HG03565 (cell line): Measurements from ENCODE around the gene TMEM50A.
"Not testable (repeated sequence)": the region's sequence is repeated elsewhere in the genome, so short reads cannot be mapped to it uniquely, and the experiment has no call there.

Experiments
- ATAC-seq: cut with Tn5 transposase; IDR thresholded peaks from one replicate; pipeline ENCODE4 v1.9.1; 2021; ENCODE audit warnings: mild to moderate bottlenecking, moderate library complexity; ENCODE audit not compliant: unreplicated experiment

TMEM50A gene

DNA sequence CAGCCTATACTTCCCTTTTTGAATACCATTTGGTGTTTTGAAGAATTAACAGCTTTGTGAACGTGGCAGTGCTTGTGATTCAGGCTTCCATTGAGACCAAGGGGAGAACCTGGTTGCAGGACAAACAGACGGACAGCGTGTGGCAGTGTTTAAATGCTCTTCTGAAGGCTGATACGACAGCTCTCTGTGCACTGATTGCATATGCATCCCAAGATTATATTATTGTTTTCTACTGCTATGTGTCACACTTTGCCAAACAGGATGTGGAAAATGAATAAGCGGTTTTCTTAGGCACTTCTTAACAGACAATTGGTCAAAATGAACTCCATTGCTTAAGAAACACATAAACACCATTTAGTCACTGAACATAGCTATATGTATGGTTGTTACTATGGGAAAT is 8.2 kb upstream of the TMEM50A start:
- ATAC-seq: not testable (repeated sequence)

DNA sequence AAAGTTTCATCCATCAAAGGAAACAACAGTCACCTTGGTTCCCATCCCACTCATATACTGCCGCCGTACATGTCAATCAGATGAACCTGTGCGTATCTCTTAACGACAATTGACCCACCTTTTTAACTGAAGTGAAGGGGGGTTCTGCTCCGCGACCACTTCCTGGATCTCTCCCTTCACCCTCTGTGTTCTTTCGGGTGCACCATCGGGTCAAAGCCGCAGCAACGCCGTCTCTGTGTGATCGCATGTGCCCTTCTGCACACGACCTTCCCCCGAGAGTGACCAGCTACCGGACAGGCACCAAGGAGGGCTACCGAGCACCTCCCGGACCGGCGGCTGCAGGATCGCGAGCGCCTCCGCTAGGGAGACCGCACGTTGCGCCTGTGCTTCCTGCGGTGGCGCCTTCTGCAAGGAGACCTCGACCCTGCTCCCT is 1.2 kb upstream of the TMEM50A start:
- not testable (repeated sequence) for ATAC-seq

DNA sequence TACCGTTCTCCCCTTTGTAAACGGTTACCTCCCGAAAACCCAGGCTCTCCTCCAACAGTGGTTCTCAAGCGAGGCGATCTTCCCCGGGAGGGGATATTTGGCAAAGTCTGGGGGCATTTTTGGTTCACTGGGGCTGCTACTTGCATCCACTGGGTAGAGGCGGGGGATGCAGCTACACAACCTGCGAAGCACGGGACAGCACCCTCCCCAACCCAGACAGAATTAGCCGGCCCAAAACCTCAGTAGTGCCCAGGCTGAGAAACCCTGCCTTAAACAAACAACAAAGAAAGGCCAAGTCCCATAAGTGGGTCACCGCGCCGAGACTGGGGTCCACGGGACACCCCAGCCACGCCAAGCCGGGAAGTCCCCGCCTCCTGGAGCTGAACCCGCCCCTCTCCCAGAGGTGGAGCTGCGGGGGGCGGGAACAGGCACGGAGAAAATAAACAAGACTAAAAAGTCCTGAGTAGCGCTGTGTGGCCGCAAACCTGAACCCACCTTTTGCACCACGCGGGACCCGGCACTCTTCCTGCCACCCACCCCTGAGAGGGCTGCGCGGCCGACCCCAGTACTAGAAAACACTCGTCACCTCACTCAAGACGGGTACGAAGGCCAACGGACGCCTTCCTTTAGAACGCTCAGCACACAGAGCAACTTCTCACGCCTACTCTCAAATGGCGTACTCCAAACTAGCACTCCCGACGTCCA is 499 bp upstream of the TMEM50A start:
- peak; percentile 25 for ATAC-seq

DNA sequence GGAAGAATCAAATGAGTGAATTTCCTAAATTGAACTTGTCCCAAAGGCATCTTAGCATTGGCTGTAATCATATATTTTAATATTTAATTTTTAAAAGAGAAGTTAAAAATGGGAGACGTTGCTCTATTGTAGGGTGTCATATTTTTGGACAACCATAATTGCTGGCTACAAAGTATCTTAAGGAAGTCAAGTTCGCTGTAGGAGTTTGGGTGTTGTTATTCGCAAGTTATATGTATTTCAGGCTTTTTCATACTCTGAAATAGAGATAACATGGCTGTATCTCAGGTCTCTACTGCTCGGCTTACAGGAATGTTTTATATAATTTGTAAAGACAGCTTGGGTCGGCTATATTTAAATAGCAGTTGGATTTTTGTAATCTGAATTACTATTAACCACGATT is 852 bp downstream of the TMEM50A start:
- ATAC-seq: no peak

DNA sequence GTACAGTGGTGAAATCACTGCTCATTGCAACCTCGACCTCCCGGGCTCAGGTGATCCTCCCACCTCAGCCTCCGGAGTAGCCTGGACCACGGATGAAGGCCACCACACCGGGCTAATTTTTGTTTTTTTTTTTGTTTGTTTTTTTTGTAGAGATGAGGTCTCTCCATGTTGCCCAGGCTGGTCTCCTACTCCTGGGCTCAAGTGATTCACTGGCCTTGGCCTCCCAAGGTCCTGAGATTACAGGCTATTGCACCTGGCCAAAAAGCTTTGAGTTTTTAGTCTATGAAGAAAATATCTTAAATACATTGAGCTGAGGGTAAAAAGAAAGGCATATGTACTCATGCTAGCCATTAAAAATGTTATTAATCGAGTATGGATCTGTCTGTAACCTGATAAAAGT is 3.6 kb downstream of the TMEM50A start:
- ATAC-seq: no peak

DNA sequence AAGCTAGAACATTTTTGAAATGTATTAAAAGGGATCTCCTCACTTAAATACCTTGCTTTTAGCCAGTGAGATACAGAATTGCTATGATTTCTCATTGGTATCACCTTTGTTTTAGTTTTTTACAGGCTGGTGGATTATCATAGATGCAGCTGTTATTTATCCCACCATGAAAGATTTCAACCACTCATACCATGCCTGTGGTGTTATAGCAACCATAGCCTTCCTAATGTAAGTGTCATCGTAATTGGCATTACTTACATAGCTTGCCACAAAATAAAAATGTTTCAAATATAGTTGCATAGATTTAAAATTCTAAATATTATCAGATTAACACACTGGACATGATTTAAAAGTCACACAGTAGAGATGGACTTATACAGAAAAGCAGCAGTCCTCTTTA is 4.7 kb downstream of the TMEM50A start:
- no peak for ATAC-seq

DNA sequence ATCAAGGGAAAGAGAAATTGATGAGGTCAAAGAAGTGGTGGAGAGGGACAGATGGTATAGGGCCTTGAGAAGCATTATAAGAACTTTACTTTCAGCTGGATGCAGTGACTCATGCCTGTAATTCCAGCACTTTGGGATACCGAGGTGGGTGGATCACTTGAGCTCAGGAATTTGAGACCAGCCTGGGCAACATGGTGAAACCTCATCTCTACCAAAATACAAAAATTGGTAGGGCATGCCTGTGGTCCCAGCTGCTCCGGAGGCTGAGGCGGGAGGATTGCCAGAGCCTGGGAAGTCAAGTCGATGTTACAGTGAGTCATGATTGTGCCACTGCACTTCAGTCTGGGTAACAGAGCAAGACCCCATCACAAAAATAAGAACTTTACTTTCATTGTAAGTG is 5.7 kb downstream of the TMEM50A start:
- ATAC-seq: no peak

DNA sequence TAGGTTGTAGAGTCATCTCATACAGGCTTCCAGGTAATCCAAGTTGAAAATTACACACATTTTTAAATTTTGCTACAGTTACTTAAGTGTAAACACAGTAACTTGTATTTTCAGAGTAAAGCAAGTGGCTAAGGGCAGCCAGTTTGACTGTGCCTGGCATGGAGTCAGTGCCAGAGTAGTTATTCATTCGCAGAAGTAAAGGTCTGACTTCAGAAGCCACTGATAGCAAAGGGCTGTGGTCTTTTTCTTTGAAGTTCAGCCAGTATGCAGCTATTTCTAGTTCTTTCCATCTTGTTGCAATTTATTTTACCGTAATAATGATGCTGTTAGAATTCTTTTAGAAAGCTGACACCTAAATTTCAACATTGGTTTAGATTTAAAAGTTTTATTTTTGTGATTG is 9.4 kb downstream of the TMEM50A start:
- no peak for ATAC-seq

DNA sequence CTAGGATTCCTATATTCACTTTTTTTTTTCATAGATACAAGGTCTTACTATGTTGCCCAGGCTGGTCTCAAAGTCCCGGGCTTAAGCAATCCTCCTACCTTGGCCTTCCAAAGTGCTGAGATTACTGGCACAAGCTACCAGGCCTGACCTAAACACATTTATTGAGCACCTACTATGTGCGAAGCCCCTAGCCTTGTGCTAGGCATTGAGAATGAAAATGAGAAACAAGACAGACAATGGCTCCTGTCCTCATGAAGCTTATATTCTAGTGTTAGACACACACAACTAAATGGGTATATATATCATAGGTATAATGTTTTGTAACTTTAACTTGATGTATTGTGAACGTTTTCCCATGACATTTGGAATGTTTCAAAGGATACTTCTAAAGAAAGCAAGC is 11.5 kb downstream of the TMEM50A start:
- ATAC-seq: no peak

DNA sequence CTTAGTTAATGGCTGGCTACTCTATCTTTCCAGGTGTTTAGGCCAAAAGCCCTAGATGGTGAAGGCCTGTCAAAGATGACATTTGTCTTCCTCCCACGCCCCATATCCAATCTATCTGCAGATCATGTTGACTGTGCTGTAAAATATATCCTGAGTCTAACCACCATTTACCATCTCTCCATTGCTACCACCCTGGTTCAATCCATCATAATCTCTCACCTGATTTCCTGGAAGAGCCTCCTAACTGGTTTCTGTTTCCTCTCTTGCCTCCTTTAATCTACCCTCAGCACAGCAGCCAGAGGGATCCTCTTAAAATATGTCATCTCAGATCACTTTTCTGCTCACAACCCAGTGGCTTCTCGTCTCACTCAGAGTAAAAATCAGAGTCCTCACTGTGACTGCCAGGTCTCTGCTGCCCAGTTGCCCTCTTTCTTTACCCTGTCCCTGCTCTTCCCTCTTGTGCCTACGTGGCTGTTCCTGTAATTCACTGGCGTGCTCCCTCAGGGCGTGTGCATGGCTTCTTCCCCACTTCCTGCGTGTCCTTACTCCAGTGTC is 17.8 kb downstream of the TMEM50A start:
- ATAC-seq: no peak

DNA sequence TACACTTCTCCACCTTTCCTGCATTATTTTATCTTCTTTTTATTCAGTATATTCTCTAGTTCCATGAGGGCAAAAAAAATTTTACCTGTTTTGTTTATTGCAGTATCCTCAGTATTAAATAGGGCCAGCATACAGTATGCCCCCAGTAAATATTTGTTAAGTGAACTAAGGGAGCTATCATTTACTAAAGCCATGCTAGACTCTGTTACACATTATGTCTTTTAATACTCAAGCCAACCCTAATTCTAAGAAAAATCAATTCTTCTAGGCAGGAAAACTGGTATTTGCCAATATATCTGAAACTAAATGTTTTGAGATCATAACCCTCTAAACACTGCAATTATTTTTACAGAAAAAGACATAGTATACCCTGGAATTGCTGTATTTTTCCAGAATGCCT is 18.3 kb downstream of the TMEM50A start:
- ATAC-seq: no peak

DNA sequence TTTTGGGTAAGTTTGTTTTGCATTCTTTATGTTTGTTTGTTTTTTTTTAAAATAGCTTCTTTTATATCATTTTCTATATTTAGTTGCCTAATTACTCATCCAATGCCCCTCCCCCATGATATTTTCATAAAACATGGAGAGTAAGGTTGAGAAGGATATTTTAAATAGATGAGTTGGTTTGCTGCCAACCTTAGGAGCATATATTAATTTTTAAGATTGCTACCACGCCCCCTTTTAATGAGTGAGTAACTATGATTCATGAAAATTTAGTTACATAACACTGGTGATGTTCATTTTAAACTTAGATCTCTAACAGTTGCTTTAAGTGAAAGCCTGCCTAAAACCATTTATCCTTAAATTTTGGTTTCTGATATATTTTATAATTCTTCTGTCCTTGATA is 18.7 kb downstream of the TMEM50A start:
- no peak for ATAC-seq

DNA sequence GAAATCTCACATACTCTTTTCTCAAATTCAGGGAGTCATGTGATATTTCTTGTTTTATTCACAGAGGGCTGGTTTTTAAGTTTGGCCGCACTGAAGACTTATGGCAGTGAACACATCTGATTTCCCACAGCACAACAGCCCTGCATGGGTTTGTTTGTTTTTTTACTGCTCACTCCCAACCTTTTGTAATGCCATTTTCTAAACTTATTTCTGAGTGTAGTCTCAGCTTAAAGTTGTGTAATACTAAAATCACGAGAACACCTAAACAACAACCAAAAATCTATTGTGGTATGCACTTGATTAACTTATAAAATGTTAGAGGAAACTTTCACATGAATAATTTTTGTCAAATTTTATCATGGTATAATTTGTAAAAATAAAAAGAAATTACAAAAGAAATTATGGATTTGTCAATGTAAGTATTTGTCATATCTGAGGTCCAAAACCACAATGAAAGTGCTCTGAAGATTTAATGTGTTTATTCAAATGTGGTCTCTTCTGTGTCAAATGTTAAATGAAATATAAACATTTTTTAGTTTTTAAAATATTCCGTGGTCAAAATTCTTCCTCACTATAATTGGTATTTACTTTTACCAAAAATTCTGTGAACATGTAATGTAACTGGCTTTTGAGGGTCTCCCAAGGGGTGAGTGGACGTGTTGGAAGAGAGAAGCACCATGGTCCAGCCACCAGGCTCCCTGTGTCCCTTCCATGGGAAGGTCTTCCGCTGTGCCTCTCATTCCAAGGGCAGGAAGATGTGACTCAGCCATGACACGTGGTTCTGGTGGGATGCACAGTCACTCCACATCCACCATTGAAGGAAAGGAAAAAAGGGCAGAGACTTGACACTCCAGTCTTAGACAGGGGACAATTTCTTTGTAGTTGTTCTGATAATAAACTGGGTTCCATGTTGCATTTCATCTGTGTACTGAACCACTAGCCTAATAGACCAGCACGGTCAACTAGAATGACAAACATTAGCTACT is 22.8 kb downstream of the TMEM50A start:
- no peak for ATAC-seq

DNA sequence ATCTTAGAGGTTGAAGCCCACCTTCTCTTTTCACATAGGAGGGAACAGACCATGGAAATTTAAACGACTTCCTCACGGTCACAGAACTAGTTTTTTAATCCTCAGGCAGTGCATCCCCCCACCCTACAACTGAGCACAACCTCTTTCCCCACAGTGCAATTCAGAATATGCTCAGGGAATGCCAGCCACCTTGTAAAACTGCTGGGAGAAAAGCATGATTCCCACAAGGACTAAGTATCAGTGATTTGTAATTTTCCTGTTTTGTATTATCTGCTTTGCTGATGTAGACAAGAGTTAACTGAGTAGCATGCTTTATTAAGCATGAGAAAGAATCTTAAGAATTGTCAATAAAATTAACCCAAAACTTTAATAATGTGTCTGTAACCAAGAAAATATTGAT is 23.8 kb downstream of the TMEM50A start:
- ATAC-seq: no peak

DNA sequence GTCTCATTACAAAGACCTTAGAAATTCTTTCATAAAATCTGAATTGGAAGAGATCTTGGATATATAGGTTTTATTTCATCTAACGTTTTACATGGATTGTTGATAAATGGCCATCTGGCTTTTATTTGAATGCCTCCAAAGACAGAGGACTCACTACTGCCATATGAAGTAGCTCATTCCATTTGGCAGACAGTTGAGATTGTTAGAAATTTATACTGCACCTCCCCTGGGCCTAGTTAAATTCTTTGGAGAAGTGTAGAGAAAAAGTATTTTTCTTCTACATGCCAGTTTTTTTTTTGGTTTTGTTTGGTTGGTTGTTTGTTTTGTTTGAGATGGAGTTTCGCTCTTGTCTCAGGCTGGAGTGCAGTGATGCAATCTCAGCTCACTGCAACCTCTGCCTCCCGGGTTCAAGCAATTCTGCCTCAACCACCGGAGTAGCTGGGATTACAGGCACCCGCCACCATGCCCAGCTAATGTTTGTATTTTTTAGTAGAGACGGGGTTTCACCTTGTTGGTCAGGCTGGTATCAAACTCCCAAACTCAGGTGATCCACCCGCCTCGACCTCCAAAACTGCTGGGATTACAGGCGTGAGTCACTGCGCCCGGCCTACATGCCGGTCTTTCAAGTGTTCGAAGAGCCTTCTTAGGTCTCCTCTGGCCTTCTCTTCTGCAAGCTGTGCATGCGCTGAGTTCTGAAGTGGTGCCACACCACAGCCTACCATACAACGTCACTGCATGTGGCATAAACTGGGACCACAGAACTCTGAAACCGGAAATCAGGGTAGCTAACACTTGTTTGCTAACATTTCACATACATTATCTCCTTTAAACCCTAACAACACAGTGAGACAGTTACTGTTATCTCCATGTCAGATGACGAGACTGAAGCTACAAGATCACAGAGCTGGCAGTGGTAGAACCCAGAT is 24.8 kb downstream of the TMEM50A start:
- not testable (repeated sequence) for ATAC-seq

DNA sequence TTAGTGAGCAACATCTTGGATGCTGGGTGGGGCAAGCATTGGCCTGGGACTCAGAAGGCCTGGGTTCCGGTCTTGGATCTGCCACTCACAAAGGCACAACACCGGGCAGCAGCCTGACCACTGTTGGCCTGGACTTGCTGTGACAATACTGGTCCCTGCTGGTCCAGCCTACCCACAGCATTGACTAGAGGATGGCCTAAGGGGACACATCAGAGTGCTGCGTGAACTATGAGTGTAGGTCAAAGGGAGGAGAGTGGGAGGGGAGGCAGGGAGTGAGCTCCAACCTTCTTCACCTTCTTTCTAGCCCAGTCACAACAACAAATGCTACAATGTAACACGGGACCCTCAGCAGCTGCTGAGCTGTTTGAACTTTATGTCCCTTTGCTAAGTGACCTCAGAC is 31.1 kb downstream of the TMEM50A start:
- ATAC-seq: no peak

DNA sequence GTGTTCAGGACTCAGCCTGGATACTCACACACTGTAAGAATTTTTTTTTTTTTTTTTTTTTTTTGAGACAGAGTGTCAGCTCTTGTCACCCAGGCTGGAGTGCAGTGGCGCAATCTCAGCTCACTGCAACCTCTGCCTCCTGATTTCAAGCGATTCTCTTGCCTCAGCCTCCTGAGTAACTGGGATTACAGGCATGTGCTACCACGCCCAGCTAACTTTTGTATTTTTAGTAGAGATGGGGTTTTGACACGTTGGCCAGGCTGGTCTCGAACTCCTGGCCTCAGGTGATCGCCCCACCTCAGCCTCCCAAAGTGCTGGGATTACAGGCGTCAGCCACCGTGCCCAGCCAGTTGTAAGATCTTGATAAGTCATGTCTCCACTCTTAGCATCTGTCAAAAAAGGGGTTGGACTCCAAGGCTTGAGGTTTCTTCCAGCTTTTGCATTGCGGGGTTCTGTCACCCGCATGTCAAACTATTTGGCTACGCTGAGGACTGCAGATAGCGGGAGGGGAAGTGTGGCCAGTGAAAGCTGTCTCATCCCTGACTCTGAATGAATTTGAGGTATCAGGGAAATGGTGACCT is 31.6 kb downstream of the TMEM50A start:
- ATAC-seq: not testable (repeated sequence)

DNA sequence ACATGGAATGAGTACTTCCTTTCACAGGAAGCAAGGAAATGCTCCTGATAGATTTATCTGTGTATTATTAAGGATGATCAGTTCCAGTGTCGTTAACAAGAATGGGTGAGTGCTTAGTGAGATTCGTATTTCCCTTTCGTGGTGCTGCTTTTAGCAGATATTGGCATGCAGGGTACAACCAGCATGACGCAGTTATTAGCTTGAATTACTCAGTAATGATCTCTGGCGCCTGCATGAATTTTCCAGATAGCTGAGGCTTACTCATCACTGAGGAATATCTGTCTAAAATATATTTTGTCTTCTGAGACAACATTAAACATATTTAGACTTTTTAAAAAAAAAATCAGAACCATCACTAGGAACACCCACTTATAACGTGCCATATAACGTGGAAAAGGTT is 33.6 kb downstream of the TMEM50A start:
- ATAC-seq: not testable (repeated sequence)

DNA sequence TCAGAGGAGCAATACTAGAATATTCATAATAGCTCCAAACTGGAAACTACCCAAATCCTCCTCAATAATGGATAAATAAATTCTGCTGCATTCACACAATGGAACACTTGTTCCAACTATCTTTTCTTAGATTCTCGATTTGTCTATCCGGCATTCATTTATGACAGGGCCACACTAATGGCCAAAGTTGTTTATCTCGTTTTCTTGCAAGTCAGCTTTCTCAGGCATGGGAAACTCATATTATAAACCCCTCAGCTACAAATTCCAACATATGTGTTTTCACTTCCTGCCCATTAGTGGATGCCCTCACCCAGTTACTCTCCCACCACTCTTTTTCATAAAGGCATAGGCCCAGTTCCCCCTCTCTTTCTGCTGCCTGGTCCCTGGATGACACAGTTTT is 40.2 kb downstream of the TMEM50A start:
- ATAC-seq: not testable (repeated sequence)

DNA sequence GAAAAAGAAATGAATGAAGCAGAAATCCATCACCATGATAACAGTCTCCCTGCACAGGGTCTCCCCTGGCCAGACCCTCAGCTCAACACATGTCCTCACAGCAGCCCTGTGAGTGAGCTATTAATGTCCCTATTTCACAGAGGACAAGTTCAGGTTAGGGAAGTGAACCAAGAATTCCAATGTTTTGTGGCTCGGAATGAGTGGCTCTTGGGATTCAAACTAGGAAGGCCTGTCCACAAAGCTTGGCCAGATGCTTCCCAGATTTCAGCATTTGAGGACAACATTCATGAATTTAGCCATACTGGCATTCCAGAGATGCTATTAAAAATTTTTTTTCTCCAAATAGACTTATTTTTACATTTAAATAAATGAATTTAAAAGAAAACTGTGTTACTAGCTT is 44.4 kb downstream of the TMEM50A start:
- not testable (repeated sequence) for ATAC-seq
